ENCODE data around the gene DEFB123. TPM values are rescaled to one million over a fixed set of nuclear protein-coding genes. Genes with fewer than 3 reads are reported as not detected.
A peak's percentile ranks its signal among the peaks of the same experiment; 100 is the strongest.

Gene DEFB123
- total RNA-seq, 4 donors from 2014 or later = not detected

GRCh38 chr20:31472395-31473330, 32.2 kb downstream of the DEFB123 start:
- WGBS, 2 donors = 44 to 52% methylated on average over 8 of the region's 8 CpGs
- TF ChIP-seq POLR2A (IDR thresholded peaks at IDR 0.05) (no peak), CTCF (IDR thresholded peaks at IDR 0.05) (no peak)
- H3K4me3 ChIP-seq (ENCODE audit: low read depth, poor library complexity, severe bottlenecking) = no peak overlapping the region
- no peak for DNase-seq (ENCODE audit: low spot score in 2 of 2)
- intact Hi-C loops (cut with DNase I; ENCODE audit: low total_unique reads) = no loop called here

GRCh38 chr20:31473331-31474096, 33.1 kb downstream of the DEFB123 start:
- no peak overlapping the region for H3K4me3 ChIP-seq (ENCODE audit: low read depth, poor library complexity, severe bottlenecking)
- intact Hi-C loops (cut with DNase I; ENCODE audit: low total_unique reads) = no loop called here
- DNase-seq (ENCODE audit: low spot score in 2 of 2) = no peak
- TF ChIP-seq POLR2A (IDR thresholded peaks at IDR 0.05) (no peak), CTCF (IDR thresholded peaks at IDR 0.05) (no peak)
- WGBS, 2 donors = 70 to 87% methylated on average over 5 of the region's 5 CpGs

- TF ChIP-seq POLR2A (IDR thresholded peaks at IDR 0.05) (no peak), CTCF (IDR thresholded peaks at IDR 0.05) (no peak)
- no peak for DNase-seq (ENCODE audit: low spot score in 2 of 2)
- intact Hi-C loops (cut with DNase I; ENCODE audit: low total_unique reads) = no loop called here
- 64 to 67% methylated on average over 2 of the region's 2 CpGs for WGBS, 2 donors
- H3K4me3 ChIP-seq (ENCODE audit: low read depth, poor library complexity, severe bottlenecking) = no peak overlapping the region
Observed at GRCh38 chr20:31474097-31474436, 33.6 kb downstream of the DEFB123 start.

GRCh38 chr20:31474758-31475427, 34.5 kb downstream of the DEFB123 start, which contains the start of the genes DEFB124 and REM1:
Gene DEFB124, minus strand, starts transcription at chr20:31475127. Its CDS starts 2,114 bp downstream, at chr20:31473013.
Gene REM1, plus strand, starts transcription at chr20:31475288. Its CDS starts 1,158 bp downstream, at chr20:31476446.
- peak within 1 kb of the TSS; percentile 4 for H3K4me3 ChIP-seq (ENCODE audit: low read depth, poor library complexity, severe bottlenecking)
- 7 to 13% methylated on average over 20 to 24 of the region's 33 CpGs for WGBS, 2 donors
- intact Hi-C loops (cut with DNase I; ENCODE audit: low total_unique reads) = no loop called here
- TF ChIP-seq CTCF (IDR thresholded peaks at IDR 0.05) (no peak), POLR2A (IDR thresholded peaks at IDR 0.05) (no peak)
- DNase-seq (ENCODE audit: low spot score in 2 of 2) = peak in 1 of 2 donors; percentile 88

- intact Hi-C loops (cut with DNase I; ENCODE audit: low total_unique reads) = no loop called here
- 8 to 11% methylated on average over 17 to 26 of the region's 29 CpGs for WGBS, 2 donors
- peak overlapping the region; percentile 4 for H3K4me3 ChIP-seq (ENCODE audit: low read depth, poor library complexity, severe bottlenecking)
- TF ChIP-seq CTCF (IDR thresholded peaks at IDR 0.05) = no peak
- no peak for TF ChIP-seq POLR2A (IDR thresholded peaks at IDR 0.05)
- no peak for DNase-seq (ENCODE audit: low spot score in 2 of 2)
Observed at GRCh38 chr20:31475472-31476293, 35.3 kb downstream of the DEFB123 start.

Data from lower leg skin (tissue), 4 donors.